Measurements from ENCODE around the gene GPC6. TPM values are rescaled to one million over a fixed set of nuclear protein-coding genes. Genes with fewer than 3 reads are reported as not detected.

GPC6 gene
- polyA plus RNA-seq, 1 of the 3 experiments (the other 2 are of a cell fraction), result 6.7 TPM

DNA sequence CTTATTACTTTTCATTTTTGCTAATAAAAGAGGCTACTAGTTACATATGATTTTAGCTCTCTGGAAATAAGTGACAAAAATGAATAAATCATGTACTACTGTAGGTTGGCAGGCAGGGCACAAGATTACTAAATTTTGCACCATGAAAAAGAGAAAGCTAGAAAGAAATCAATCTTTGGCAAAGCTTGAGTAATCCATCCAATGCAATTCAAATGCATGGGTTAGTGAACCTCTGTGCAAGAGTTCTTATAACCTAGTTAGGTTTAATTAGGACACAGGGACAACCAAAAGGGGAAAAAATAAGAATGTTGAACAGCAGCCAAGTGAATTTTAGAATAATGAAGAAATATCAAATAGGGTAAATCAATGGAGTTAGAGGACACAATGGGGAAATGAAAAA lies 947.4 kb downstream of the GPC6 start:
- ChIA-PET CTCF (interaction anchor here (0.8 kb wide), 2 partner anchors 13 to 188 kb away, joined by 3 read pairs; no protein-coding TSS in a partner anchor), POLR2A (no interaction called here)
- Histone ChIP-seq H3K27me3 (ENCODE audit: insufficient read depth) (no peaks in the 10 kb centered on the region), H3K4me2 (no peak overlapping the region), H3K4me1 (ENCODE audit: control insufficient read depth in 1 of 2, insufficient read depth in 2 of 2, low read depth in 1 of 2, low read length in 1 of 2) (peaks cover 3 to 11% of the 10 kb centered on the region in 2 experiments; a peak in 3 of 4 replicates), H4K20me1 (ENCODE audit: insufficient read depth) (no peaks in the 10 kb centered on the region), H3F3A (replicated peaks; ENCODE audit: insufficient read depth) (peaks cover 6% of the 10 kb centered on the region), H3K4me3 (ENCODE audit: low read depth in 2 of 2, low read length in 1 of 2) (no peak overlapping the region), H2AFZ (ENCODE audit: low read depth) (no peak overlapping the region), H3K9me2 (no peaks in the 10 kb centered on the region), H3K9ac (no peak overlapping the region), H3K36me3 (replicated peaks in 1 of 2; ENCODE audit: control insufficient read depth in 1 of 2, insufficient read depth in 2 of 2, low read length in 1 of 2) (no peaks in the 10 kb centered on the region), H3K79me2 (ENCODE audit: insufficient read depth) (no peaks in the 10 kb centered on the region), H3K9me3 (no peaks in the 10 kb centered on the region), H3K27ac (ENCODE audit: low read depth in 2 of 2, low read length in 1 of 2) (no peak overlapping the region)
- TF ChIP-seq RXRA (IDR thresholded peaks at IDR 0.05; ENCODE audit: borderline replicate concordance, low read depth), result no peak
- no peak for DNase-seq

DNA sequence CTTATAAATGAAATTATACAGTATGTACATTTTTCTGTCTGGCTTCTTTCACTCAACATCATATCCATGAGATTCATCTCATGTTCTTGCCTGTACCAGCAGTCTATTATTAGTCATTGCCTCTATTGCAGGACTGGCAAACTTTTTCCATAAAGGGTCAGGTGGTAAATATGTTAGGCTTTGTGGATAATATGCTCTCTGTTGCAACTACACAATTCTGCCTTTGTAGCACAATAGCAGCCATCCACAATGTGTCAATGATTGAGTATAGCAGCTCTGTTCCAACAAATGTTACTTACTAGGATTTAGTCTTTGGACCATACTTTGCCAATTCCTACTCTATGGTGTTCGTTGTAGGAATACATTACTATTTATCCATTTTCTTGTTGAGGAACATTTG lies 948.5 kb downstream of the GPC6 start:
- Histone ChIP-seq H3K9ac (no peak overlapping the region), H3K27me3 (ENCODE audit: insufficient read depth) (no peaks in the 10 kb centered on the region), H3K79me2 (ENCODE audit: insufficient read depth) (no peaks in the 10 kb centered on the region), H3K27ac (ENCODE audit: low read depth in 2 of 2, low read length in 1 of 2) (no peak overlapping the region), H3K9me3 (no peaks in the 10 kb centered on the region), H3K4me1 (ENCODE audit: control insufficient read depth in 1 of 2, insufficient read depth in 2 of 2, low read depth in 1 of 2, low read length in 1 of 2) (peaks cover 3 to 6% of the 10 kb centered on the region in 2 experiments; a peak in 3 of 4 replicates), H3F3A (replicated peaks; ENCODE audit: insufficient read depth) (no peaks in the 10 kb centered on the region), H3K36me3 (replicated peaks in 1 of 2; ENCODE audit: control insufficient read depth in 1 of 2, insufficient read depth in 2 of 2, low read length in 1 of 2) (no peaks in the 10 kb centered on the region), H3K4me2 (no peak overlapping the region), H4K20me1 (ENCODE audit: insufficient read depth) (no peaks in the 10 kb centered on the region), H3K9me2 (no peaks in the 10 kb centered on the region), H2AFZ (ENCODE audit: low read depth) (no peak overlapping the region), H3K4me3 (ENCODE audit: low read depth in 2 of 2, low read length in 1 of 2) (no peak overlapping the region)
- TF ChIP-seq, protein P1, sequence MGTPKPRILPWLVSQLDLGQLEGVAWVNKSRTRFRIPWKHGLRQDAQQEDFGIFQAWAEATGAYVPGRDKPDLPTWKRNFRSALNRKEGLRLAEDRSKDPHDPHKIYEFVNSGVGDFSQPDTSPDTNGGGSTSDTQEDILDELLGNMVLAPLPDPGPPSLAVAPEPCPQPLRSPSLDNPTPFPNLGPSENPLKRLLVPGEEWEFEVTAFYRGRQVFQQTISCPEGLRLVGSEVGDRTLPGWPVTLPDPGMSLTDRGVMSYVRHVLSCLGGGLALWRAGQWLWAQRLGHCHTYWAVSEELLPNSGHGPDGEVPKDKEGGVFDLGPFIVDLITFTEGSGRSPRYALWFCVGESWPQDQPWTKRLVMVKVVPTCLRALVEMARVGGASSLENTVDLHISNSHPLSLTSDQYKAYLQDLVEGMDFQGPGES (IDR thresholded peaks at IDR 0.05; ENCODE audit: low read depth, low read length), result no peak
- CTCF ChIA-PET, result interaction anchor here (1.0 kb wide), 1 partner anchor 164 kb away, joined by 3 read pairs; no protein-coding TSS in a partner anchor
- whole genome bisulfite sequencing (ENCODE audit: low lambda C conversion rate), result 95% methylated on average over 1 of the region's 1 CpG
- POLR2A ChIA-PET, result no interaction called here
- DNase-seq, result no peak

DNA sequence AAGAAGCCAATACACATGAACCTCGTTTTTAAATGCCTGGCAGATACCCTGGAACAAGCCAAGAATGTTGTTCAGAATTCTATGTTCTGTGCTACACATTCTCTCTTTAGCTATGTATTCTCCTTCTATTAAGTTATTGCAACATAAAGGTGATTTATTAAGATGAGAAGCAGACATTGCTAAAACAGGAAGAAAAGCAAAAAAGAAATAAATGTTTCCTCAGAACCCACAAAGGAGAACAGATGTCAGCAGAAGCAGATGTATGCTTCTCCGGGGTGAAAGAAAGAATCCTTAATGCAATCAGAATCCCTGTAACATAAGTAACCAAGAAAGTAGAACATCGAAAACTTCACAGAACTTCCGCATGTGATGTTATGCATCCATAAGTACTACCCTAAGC lies 950.0 kb downstream of the GPC6 start:
- Histone ChIP-seq H3K4me2 (no peak overlapping the region), H3K4me1 (ENCODE audit: control insufficient read depth in 1 of 2, insufficient read depth in 2 of 2, low read depth in 1 of 2, low read length in 1 of 2) (no peaks in the 10 kb centered on the region; a peak in 2 of 4 replicates), H3K9ac (no peak overlapping the region), H3K4me3 (ENCODE audit: low read depth in 2 of 2, low read length in 1 of 2) (no peak overlapping the region), H3K36me3 (replicated peaks in 1 of 2; ENCODE audit: control insufficient read depth in 1 of 2, insufficient read depth in 2 of 2, low read length in 1 of 2) (no peaks in the 10 kb centered on the region), H4K20me1 (ENCODE audit: insufficient read depth) (no peaks in the 10 kb centered on the region), H3K79me2 (ENCODE audit: insufficient read depth) (no peaks in the 10 kb centered on the region), H3K9me3 (no peaks in the 10 kb centered on the region), H3K27me3 (ENCODE audit: insufficient read depth) (no peaks in the 10 kb centered on the region), H3K27ac (ENCODE audit: low read depth in 2 of 2, low read length in 1 of 2) (no peak overlapping the region), H3K9me2 (no peaks in the 10 kb centered on the region), H3F3A (replicated peaks; ENCODE audit: insufficient read depth) (no peaks in the 10 kb centered on the region), H2AFZ (ENCODE audit: low read depth) (no peak overlapping the region)
- ChIA-PET POLR2A (no interaction called here), CTCF (no interaction called here)
- WGBS (ENCODE audit: low lambda C conversion rate), result 65% methylated on average over 4 of the region's 4 CpGs
- DNase-seq, result no peak
- no peak for TF ChIP-seq NRF1 (IDR thresholded peaks at IDR 0.05; ENCODE audit: low read depth, low read length)
- TF ChIP-seq TEAD4 (IDR thresholded peaks at IDR 0.05; ENCODE audit: borderline replicate concordance, insufficient read depth), result no peak
- TF ChIP-seq FOXM1 (IDR thresholded peaks at IDR 0.05; ENCODE audit: low read depth), result no peak
- TF ChIP-seq ELF1 (IDR thresholded peaks at IDR 0.05), result no peak
- TF ChIP-seq USF1 (IDR thresholded peaks at IDR 0.05; ENCODE audit: borderline replicate concordance, low read depth), result no peak
- TF ChIP-seq TCF12 (IDR thresholded peaks at IDR 0.05), result no peak
- no peak for TF ChIP-seq REST (IDR thresholded peaks at IDR 0.05; ENCODE audit: low read depth, low read length)
